Psoas muscle (tissue), 8 donors: ENCODE measurements around the gene DNAJB8. TPM values are rescaled to one million over a fixed set of nuclear protein-coding genes. Genes with fewer than 3 reads are reported as not detected.

Source experiments
- ATAC-seq, 4 donors: fragments of 200-7000 bp; cut with Tn5 transposase; one replicate each; pipeline ENCODE4 v1.9.1; 2020; ENCODE audit warnings: moderate library complexity in 3 of 4, mild to moderate bottlenecking in 2 of 4
- DNase-seq, 2 donors: peaks; one replicate each; pipeline ENCODE4 v3.0.0-alpha.2; 2020
- H3K27ac ChIP-seq: fragments of 200-600 bp; one replicate; pipeline ENCODE4 v1.8.0; 2022
- H3K27me3 ChIP-seq, 3 donors: fragments of 200-600 bp in 1 of 3; one replicate each; pipeline versions ENCODE4 v1.6.1 to v1.8.0; 2013 to 2022; ENCODE audit warnings: low read length in 2 of 3, mild to moderate bottlenecking in 2 of 3, moderate library complexity in 1 of 3; ENCODE audit not compliant: insufficient read depth in 3 of 3
- H3K36me3 ChIP-seq, 2 donors: fragments of 200-600 bp in 1 of 2; one replicate each; pipeline versions ENCODE4 v1.6.1 to v1.8.0; 2013 to 2022; ENCODE audit warnings: low read depth in 1 of 2, mild to moderate bottlenecking in 1 of 2, moderate library complexity in 1 of 2; ENCODE audit not compliant: insufficient read depth in 1 of 2
- H3K4me1 ChIP-seq: fragments of 200-600 bp; one replicate; pipeline ENCODE4 v1.8.0; 2022
- H3K4me3 ChIP-seq: fragments of 200-600 bp; one replicate; pipeline ENCODE4 v1.8.0; 2022; ENCODE audit warnings: mild to moderate bottlenecking
- H3K9me3 ChIP-seq: fragments of 200-600 bp; one replicate; pipeline ENCODE4 v1.8.0; 2022
- WGBS, 3 donors: extraction: QIAGEN DNeasy Blood & Tissue Kit; methylation state at CpG; one replicate each; pipeline versions ENCODE4 v1.1.6 to v1.1.7; 2013; 5-methylcytosine and 5-hydroxymethylcytosine counted together
- intact Hi-C, 2 donors: fragments of 100-400 bp; cut with DNase I; formaldehyde crosslinking; loops; one replicate each; pipeline versions ENCODE4 v1.11.0 to v1.14.2; 2022
- polyA plus RNA-seq, 3 donors: library from polyadenylated mRNA; stranded (reverse); fragments of 200-250 nt; gene quantifications; one replicate each; pipeline ENCODE4 v1.2.3, GENCODE V29; 2013
- total RNA-seq, 4 donors: library from RNA; stranded (reverse); fragmentation: NEBNext Ultra II Directional in 2 of 4; extraction: Animal tissue kit (Norgen Biotek cat#: 25700) in 2 of 4; gene quantifications; one replicate each; pipeline versions ENCODE4 v1.2.1 to v1.2.4, GENCODE V29; 2021 to 2023
- TF ChIP-seq, protein P1 (sequence below): fragments of 200-600 bp; IDR thresholded peaks from one replicate; pipeline ENCODE4 v1.8.0; 2022; ENCODE audit warnings: antibody characterized with exemption
- donor health status: healthy with polysubstance abuse.
- donor health status: DM: no; HTN: no; CAD: no; lungs with moderate emphysema.
- donor health status: Bipolar disorder and iron deficiency.
- donor health status: healthy.
- donor health status: DM: yes; HTN: yes; CAD: no.
- donor health status: DM: no; HTN: no; CAD: no.
- donor health status: DM: no; HTN: no; CAD: no.
- donor health status: DM: yes; HTN: yes; CAD: no.

Gene DNAJB8
- total and polyA plus RNA-seq, 7 donors = not detected

DNA sequence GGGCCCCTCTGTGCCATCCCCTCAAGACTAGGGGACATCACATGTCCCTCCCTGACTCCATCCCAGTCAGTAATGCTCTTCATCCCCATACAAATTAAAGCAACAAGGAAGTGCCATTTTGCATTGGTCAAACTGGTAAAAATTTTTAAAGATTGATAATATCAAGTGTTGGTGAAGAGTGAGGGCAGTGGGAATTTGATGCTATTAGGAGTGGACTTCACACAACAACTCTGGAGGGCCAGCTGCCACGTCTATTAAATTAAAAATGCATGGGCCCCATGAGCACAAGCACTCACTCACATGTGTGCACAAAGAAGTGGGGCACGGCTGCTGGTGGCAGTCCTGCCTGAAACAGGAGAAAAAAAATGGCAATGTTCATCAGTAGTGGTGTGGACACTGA is 47.8 kb downstream of the DNAJB8 start:
- Histone ChIP-seq H3K27me3 (no peaks in the 10 kb centered on the region), H3K27ac (no peak overlapping the region), H3K4me3 (no peak overlapping the region), H3K36me3 (no peaks in the 10 kb centered on the region), H3K9me3 (no peaks in the 10 kb centered on the region), H3K4me1 (no peaks in the 10 kb centered on the region)
- 88 to 91% (median 90%) methylated on average over 2 of the region's 2 CpGs for WGBS, 3 donors
- ATAC-seq = no peak
- TF ChIP-seq, protein P1, sequence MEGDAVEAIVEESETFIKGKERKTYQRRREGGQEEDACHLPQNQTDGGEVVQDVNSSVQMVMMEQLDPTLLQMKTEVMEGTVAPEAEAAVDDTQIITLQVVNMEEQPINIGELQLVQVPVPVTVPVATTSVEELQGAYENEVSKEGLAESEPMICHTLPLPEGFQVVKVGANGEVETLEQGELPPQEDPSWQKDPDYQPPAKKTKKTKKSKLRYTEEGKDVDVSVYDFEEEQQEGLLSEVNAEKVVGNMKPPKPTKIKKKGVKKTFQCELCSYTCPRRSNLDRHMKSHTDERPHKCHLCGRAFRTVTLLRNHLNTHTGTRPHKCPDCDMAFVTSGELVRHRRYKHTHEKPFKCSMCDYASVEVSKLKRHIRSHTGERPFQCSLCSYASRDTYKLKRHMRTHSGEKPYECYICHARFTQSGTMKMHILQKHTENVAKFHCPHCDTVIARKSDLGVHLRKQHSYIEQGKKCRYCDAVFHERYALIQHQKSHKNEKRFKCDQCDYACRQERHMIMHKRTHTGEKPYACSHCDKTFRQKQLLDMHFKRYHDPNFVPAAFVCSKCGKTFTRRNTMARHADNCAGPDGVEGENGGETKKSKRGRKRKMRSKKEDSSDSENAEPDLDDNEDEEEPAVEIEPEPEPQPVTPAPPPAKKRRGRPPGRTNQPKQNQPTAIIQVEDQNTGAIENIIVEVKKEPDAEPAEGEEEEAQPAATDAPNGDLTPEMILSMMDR = no peak
- intact Hi-C loops = no loop called here
- no peak for DNase-seq

DNA sequence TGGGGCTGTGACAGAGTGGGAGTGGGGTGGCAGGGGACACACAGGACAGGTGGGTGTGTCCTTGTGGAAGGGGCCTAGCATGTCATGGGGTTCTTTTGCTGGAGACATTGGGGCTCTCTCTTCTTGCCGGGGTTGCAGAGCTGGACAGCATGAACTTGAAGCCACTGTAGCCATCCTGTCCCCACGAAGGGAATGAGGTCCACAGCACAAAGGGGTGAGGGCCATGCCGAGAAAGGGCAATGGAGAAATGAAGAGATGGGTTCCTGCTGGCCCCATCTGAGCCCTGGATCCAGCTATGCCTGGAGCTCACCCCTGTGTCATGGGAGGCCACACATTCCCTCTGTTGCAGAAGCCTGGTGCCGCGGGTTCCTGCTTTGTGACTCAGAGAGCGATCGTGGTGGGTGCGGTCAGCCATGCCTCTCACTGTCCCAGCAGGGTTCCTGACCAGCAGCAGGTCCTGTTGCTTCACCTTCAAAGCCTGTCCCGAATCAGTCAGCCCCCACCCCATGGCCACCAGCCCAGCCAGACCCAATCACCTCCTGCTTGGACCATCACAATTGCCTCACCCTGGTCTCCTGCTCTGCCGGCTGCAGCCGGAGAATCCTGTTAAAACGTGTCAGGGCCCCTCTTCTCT is 50.0 kb downstream of the DNAJB8 start:
- no peaks in the 10 kb centered on the region for H3K27me3 ChIP-seq
- WGBS, 3 donors = 80 to 86% (median 80%) methylated on average over 12 of the region's 12 CpGs
- H3K27ac ChIP-seq = no peak overlapping the region
- H3K4me3 ChIP-seq = no peak overlapping the region
- ATAC-seq = no peak
- no peaks in the 10 kb centered on the region for H3K9me3 ChIP-seq
- no peaks in the 10 kb centered on the region for H3K36me3 ChIP-seq
- no peaks in the 10 kb centered on the region for H3K4me1 ChIP-seq
- TF ChIP-seq, protein P1 = no peak
- intact Hi-C loops = no loop called here
- DNase-seq = no peak

DNA sequence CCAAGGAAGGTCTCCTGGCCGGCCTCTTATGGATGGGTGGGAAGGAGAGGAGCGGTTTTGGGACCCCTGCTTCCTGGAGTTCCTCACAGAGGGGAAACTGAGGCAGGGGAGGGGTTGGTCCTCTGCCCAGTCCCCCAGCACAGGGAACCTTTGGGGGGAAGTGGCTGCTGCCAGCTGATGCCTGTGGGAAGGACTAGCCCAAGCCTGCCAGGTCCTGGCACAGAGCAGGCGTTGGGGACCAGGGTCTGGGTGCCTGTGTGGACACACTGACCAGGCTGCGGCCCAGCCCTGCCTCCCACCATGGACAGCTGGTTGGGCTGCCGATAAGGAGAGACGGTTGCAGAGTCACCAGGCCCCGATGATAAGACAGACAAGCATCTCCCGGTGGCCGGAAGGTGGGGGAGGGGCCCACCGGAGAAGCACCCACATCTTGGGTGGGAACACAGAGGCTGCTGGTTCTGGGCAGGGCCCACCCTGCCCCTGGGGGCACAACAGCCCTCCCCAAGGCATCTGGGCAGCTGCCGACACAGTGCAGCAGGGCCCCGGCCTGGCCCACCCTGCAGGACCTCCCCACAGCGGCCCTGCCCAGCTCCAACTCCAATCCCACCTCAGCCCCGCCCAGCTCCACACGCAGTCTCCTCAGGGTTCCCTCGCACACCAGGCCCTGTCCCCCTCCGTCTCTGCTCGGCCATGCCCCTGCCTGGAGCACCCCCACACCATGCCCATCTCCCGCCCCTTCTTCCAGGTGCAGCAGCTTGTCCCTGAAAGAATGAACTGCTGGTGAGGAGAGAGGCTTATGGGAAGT is 50.7 kb downstream of the DNAJB8 start:
- no peaks in the 10 kb centered on the region for H3K36me3 ChIP-seq
- 82 to 85% (median 83%) methylated on average over 19 of the region's 19 CpGs for WGBS, 3 donors
- no peaks in the 10 kb centered on the region for H3K9me3 ChIP-seq
- TF ChIP-seq, protein P1 = no peak
- no peak for ATAC-seq
- no peak for DNase-seq
- no peaks in the 10 kb centered on the region for H3K27me3 ChIP-seq
- no peaks in the 10 kb centered on the region for H3K4me1 ChIP-seq
- no peak overlapping the region for H3K4me3 ChIP-seq
- H3K27ac ChIP-seq = no peak overlapping the region
- intact Hi-C loops = no loop called here

DNA sequence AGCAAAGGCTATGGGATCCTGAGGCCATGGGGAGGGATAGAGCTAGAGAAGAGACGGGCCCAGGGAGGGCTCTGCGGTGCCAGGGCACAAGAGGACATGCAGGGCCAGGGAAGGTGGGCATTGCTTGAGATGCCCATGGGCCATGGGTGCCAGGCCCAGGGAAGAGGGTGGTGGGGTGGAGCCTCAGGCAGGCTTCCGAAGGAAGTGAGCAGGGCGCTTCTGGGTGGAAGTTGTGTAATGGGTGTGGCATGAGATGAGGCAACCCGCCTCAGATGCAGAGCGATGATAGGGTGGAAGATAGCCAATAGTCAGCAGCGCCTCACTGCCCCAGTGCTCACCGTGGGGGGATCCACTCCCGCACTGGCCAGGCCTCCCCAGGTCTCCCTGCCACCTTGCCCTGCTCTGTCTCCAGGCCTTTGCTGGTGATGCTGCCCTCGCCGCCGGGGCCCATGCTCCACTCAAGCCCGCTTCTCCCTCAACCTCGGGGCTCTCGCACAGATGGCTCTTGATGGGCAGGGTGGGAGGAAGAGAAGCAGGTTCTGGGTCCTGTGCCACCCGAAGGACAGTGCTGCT is 51.4 kb downstream of the DNAJB8 start:
- intact Hi-C loops = no loop called here
- H3K27ac ChIP-seq = no peak overlapping the region
- DNase-seq (no peak), ATAC-seq (peak in 1 of 4 donors; percentile 12)
- H3K4me1 ChIP-seq = no peaks in the 10 kb centered on the region
- H3K4me3 ChIP-seq = no peak overlapping the region
- 91 to 94% (median 92%) methylated on average over 16 of the region's 16 CpGs for WGBS, 3 donors
- H3K9me3 ChIP-seq = no peaks in the 10 kb centered on the region
- TF ChIP-seq, protein P1 = no peak
- H3K27me3 ChIP-seq = no peaks in the 10 kb centered on the region
- H3K36me3 ChIP-seq = no peaks in the 10 kb centered on the region
